Measurements from ENCODE around the gene GFI1. TPM values are rescaled to one million over a fixed set of nuclear protein-coding genes. Genes with fewer than 3 reads are reported as not detected.

GFI1 gene
- total and polyA plus RNA-seq, 2 of the 13 experiments (the other 11 are each of a cell fraction or from before 2014, with no cell fraction given) = 10.3 to 10.5 TPM

DNA sequence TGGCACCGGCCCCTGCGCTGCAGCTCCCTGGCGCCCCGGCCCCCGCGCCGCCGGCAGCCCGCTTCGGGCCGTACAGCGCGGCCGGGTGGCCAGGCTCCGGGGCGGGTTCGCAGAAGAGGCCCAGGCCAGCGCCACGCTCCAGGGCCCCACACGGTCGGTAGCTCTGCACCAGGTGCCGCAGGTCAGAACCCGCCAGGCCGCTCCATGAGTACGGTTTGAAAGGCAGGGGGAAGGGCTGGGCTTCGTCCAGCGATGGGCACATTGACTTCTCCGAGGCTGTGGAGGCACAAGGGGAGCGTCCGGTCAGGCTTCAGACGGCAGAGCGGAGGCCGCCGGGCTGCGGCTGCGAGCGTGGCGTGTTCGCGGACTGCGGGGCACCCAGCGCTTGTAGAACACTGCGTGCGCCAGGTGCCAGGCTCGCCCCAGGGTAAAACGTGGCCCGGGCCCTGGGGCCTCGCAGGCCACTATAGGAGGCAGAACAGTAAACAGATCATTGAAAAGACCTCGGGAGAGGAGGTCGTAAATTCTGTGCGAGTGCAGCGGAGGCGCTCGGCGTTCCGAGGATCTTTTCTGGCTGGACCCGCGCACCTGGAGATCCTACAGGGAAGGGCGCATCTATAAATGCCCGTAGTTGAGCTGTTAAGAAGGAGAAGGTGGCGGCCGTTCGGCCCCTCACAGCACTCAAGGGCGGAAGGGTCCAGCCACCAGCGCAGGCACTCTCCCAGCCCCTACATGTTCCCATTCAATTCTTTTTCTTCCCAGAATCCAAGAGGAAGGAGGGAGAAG, 5.7 kb downstream of the GFI1 start:
- Histone ChIP-seq H2AFZ (ENCODE audit: low read length) (no peak overlapping the region), H3K27me3 (ENCODE audit: control insufficient read depth in 1 of 2, insufficient read depth in 2 of 2, low read length in 2 of 2) (no peaks in the 10 kb centered on the region; a peak in 1 of 5 replicates), H4K20me1 (ENCODE audit: insufficient read depth, low read length) (no peaks in the 10 kb centered on the region), H3K79me2 (ENCODE audit: insufficient read depth, low read length) (no peaks in the 10 kb centered on the region), H3K9me3 (ENCODE audit: low read length) (no peaks in the 10 kb centered on the region), H3K4me3 (replicated peaks in 1 of 3; ENCODE audit: insufficient read depth in 1 of 3, low read depth in 2 of 3, low read length in 3 of 3) (no peak overlapping the region), H3K4me2 (ENCODE audit: low read depth, low read length) (no peak overlapping the region), H3K27ac (ENCODE audit: extremely low read length, insufficient read depth, low read length) (no peak overlapping the region), H3K4me1 (ENCODE audit: insufficient read depth, low read length) (peaks cover 14% of the 10 kb centered on the region), H3K36me3 (replicated peaks in 1 of 2; ENCODE audit: control insufficient read depth in 1 of 2, insufficient read depth in 2 of 2, low read length in 2 of 2) (peaks cover 2 to 12% of the 10 kb centered on the region in 2 experiments; a peak in 4 of 5 replicates), H3K9ac (ENCODE audit: insufficient read depth, low read depth, low read length) (no peak overlapping the region)
- DNase-seq (ENCODE audit: low spot score) (no peak), ATAC-seq (no peak), FAIRE-seq (no peak)
- POLR2A ChIA-PET = no interaction called here
- CTCF ChIA-PET (ENCODE audit: low intra/inter-chr PET ratio, low total read pairs) = no interaction called here
- in situ Hi-C loops (cut with HindIII; ENCODE audit: extremely low pct_ligation_motif_present, low pct_unique_long_range_greater_than_20kb) = loop anchor here (5.0 kb wide), 1 partner anchor 116 kb away; no protein-coding TSS in a partner anchor
- BruUV-seq (replicated peaks) = no TSS peak
- TF ChIP-seq RBFOX2 (IDR thresholded peaks at IDR 0.05; ENCODE audit: low read depth, low read length) (0 out of 2 replicates have a peak, but pooled peaks have one; percentile 37), ISL2 (CRISPR knock-in tag; IDR thresholded peaks at IDR 0.05) (no peak), HNRNPUL1 (IDR thresholded peaks at IDR 0.05; ENCODE audit: low read depth, low read length) (no peak), BRD4 (CRISPR knock-in tag; IDR thresholded peaks at IDR 0.05) (no peak), AGO2 (optimal IDR thresholded peaks at IDR 0.05; ENCODE audit: low read depth, low read length) (peak; percentile 11)
- WGBS (ENCODE audit: low lambda C conversion rate) = 98% methylated on average over 45 of the region's 65 CpGs
- intact Hi-C loops (cut with micrococcal nuclease; ENCODE audit: unreplicated experiment) = no loop called here

GRCh38 chr1:92480200-92480812, 6.4 kb downstream of the GFI1 start:
- H2AFZ ChIP-seq (ENCODE audit: low read length) = no peak overlapping the region
- no peak for ATAC-seq
- BruUV-seq (replicated peaks) = no TSS peak
- intact Hi-C loops (cut with micrococcal nuclease; ENCODE audit: unreplicated experiment) (no loop called here), in situ Hi-C loops (cut with HindIII; ENCODE audit: extremely low pct_ligation_motif_present, low pct_unique_long_range_greater_than_20kb) (loop anchor here (5.0 kb wide), 1 partner anchor 117 kb away; no protein-coding TSS in a partner anchor)
- ChIA-PET POLR2A (no interaction called here), CTCF (ENCODE audit: low intra/inter-chr PET ratio, low total read pairs) (no interaction called here)
- no peaks in the 10 kb centered on the region for H4K20me1 ChIP-seq (ENCODE audit: insufficient read depth, low read length)
- H3K9ac ChIP-seq (ENCODE audit: insufficient read depth, low read depth, low read length) = no peak overlapping the region
- no peak for FAIRE-seq
- H3K79me2 ChIP-seq (ENCODE audit: insufficient read depth, low read length) = no peaks in the 10 kb centered on the region
- no peaks in the 10 kb centered on the region; a peak in 1 of 5 replicates for H3K27me3 ChIP-seq (ENCODE audit: control insufficient read depth in 1 of 2, insufficient read depth in 2 of 2, low read length in 2 of 2)
- no peaks in the 10 kb centered on the region for H3K9me3 ChIP-seq (ENCODE audit: low read length)
- H3K4me1 ChIP-seq (ENCODE audit: insufficient read depth, low read length) = peaks cover 14% of the 10 kb centered on the region
- no peak overlapping the region for H3K27ac ChIP-seq (ENCODE audit: extremely low read length, insufficient read depth, low read length)
- no peak for TF ChIP-seq ZNF180 (CRISPR knock-in tag; IDR thresholded peaks at IDR 0.05; ENCODE audit: borderline replicate concordance, low read depth)
- TF ChIP-seq, protein P1, sequence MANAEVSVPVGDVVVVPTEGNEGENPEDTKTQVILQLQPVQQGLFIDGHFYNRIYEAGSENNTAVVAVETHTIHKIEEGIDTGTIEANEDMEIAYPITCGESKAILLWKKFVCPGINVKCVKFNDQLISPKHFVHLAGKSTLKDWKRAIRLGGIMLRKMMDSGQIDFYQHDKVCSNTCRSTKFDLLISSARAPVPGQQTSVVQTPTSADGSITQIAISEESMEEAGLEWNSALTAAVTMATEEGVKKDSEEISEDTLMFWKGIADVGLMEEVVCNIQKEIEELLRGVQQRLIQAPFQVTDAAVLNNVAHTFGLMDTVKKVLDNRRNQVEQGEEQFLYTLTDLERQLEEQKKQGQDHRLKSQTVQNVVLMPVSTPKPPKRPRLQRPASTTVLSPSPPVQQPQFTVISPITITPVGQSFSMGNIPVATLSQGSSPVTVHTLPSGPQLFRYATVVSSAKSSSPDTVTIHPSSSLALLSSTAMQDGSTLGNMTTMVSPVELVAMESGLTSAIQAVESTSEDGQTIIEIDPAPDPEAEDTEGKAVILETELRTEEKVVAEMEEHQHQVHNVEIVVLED (CRISPR knock-in tag; IDR thresholded peaks at IDR 0.05; ENCODE audit: borderline replicate concordance) = no peak
- TF ChIP-seq BCL6 (CRISPR knock-in tag; IDR thresholded peaks at IDR 0.05) = no peak
- TF ChIP-seq RBFOX2 (IDR thresholded peaks at IDR 0.05; ENCODE audit: low read depth, low read length) = peak; percentile 69
- TF ChIP-seq ZNF703 (CRISPR knock-in tag; IDR thresholded peaks at IDR 0.05; ENCODE audit: borderline replicate concordance) = no peak
- 98% methylated on average over 51 of the region's 59 CpGs for WGBS (ENCODE audit: low lambda C conversion rate)
- H3K4me2 ChIP-seq (ENCODE audit: low read depth, low read length) = no peak overlapping the region
- peaks cover 2 to 19% of the 10 kb centered on the region in 2 experiments; a peak in 4 of 5 replicates for H3K36me3 ChIP-seq (replicated peaks in 1 of 2; ENCODE audit: control insufficient read depth in 1 of 2, insufficient read depth in 2 of 2, low read length in 2 of 2)
- no peak overlapping the region for H3K4me3 ChIP-seq (replicated peaks in 1 of 3; ENCODE audit: insufficient read depth in 1 of 3, low read depth in 2 of 3, low read length in 3 of 3)
- no peak for DNase-seq (ENCODE audit: low spot score)

Data from HepG2 (cell line).